DOHH2 (cell line): ENCODE results near the gene PLCXD1.

ENCODE experiments used
- EZH2phosphoT487 ChIP-seq: fragments of 200-600 bp; sonication (generic); IDR thresholded peaks from 2 replicates; pipeline ENCODE4 v1.6.1; 2017; ENCODE audit warnings: borderline replicate concordance, mild to moderate bottlenecking, antibody characterized with exemption, low read length, moderate library complexity, mixed read lengths
- TF ChIP-seq, protein P1 (sequence below): fragments of 200-600 bp; sonication (generic); IDR thresholded peaks from one replicate; pipeline ENCODE4 v1.5.1; 2014; ENCODE audit warnings: antibody characterized with exemption, mild to moderate bottlenecking, low read depth, low read length; ENCODE audit not compliant: poor library complexity, severe bottlenecking

DNA sequence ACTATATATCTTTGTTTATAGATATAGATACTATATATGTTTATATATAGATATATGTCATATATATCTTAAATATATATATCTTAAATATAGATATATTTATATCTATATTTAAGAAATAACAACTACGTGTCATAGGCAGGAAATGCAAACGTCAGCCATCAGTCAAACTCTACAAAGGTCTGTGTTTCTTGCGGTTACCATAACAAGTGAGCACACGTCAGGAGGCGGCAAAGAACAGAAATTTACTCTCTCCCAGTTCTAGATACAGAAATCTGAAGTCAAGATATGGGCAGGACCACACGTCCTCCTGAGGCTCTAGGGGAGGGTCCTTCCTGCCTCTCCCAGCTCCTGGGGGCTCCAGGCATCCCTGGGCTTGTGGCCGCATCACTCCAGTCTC, 6.5 kb downstream of the PLCXD1 start:
- TF ChIP-seq, protein P1, sequence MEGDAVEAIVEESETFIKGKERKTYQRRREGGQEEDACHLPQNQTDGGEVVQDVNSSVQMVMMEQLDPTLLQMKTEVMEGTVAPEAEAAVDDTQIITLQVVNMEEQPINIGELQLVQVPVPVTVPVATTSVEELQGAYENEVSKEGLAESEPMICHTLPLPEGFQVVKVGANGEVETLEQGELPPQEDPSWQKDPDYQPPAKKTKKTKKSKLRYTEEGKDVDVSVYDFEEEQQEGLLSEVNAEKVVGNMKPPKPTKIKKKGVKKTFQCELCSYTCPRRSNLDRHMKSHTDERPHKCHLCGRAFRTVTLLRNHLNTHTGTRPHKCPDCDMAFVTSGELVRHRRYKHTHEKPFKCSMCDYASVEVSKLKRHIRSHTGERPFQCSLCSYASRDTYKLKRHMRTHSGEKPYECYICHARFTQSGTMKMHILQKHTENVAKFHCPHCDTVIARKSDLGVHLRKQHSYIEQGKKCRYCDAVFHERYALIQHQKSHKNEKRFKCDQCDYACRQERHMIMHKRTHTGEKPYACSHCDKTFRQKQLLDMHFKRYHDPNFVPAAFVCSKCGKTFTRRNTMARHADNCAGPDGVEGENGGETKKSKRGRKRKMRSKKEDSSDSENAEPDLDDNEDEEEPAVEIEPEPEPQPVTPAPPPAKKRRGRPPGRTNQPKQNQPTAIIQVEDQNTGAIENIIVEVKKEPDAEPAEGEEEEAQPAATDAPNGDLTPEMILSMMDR, result no peak
- TF ChIP-seq EZH2phosphoT487, result no peak
